Measurements from ENCODE around the gene TP53TG5.
A peak's percentile ranks its signal among the peaks of the same experiment; 100 is the strongest.

Gene TP53TG5

GRCh38 chr20:45406260-45407066 is 28.3 kb upstream of the TP53TG5 start:
- Histone ChIP-seq H3K4me1 (ENCODE audit: control insufficient read depth, insufficient read depth, low read length) (peaks cover 10% of the 10 kb centered on the region), H3K36me3 (ENCODE audit: control insufficient read depth in 2 of 2, insufficient read depth in 1 of 2, low read length in 2 of 2) (peaks cover 0 to 23% of the 10 kb centered on the region in 2 experiments; a peak in 2 of 3 replicates), H3K27ac (ENCODE audit: extremely low read depth, low read depth, low read length) (peak overlapping the region; percentile 92), H3K9me3 (ENCODE audit: control insufficient read depth, insufficient read depth, low read depth, low read length) (no peaks in the 10 kb centered on the region), H3K4me3 (ENCODE audit: low read depth, low read length) (peak overlapping the region; percentile 71)
- ChIA-PET POLR2A (interaction anchor here (0.6 to 2.2 kb wide), 14 partner anchors 10 to 459 kb away, joined by 3 to 22 read pairs (median 5); partner anchors contain the start of genes PIGT and SYS1), CTCF (interaction anchor here (0.7 to 2.5 kb wide), 6 partner anchors 19 to 862 kb away, joined by 3 to 18 read pairs (median 5); partner anchors contain the start of gene SYS1)
- TF ChIP-seq ZBTB48 (tag by site-specific recombination; IDR thresholded peaks at IDR 0.05) (no peak), ZBTB1 (tag by site-specific recombination; IDR thresholded peaks at IDR 0.05) (peak; percentile 80; the same call in 1 of the 2 replicates), ZNF596 (tag by site-specific recombination; IDR thresholded peaks at IDR 0.05) (peak; percentile 90), ZSCAN5A (tag by site-specific recombination; IDR thresholded peaks at IDR 0.05) (no peak), ZNF132 (tag by site-specific recombination; IDR thresholded peaks at IDR 0.05; ENCODE audit: borderline replicate concordance) (no peak), SCRT2 (tag by site-specific recombination; IDR thresholded peaks at IDR 0.05) (peak; percentile 91), ZNF146 (tag by site-specific recombination; IDR thresholded peaks at IDR 0.05) (peak; percentile 12; the same call in 1 of the 2 replicates), ZNF140 (tag by site-specific recombination; IDR thresholded peaks at IDR 0.05) (no peak), ZNF138 (tag by site-specific recombination; IDR thresholded peaks at IDR 0.05; ENCODE audit: borderline replicate concordance) (no peak), ZNF658 (tag by site-specific recombination; IDR thresholded peaks at IDR 0.05) (no peak), HOXA7 (CRISPR knock-in tag; IDR thresholded peaks at IDR 0.05; ENCODE audit: borderline replicate concordance) (no peak), ZNF48 (tag by site-specific recombination; IDR thresholded peaks at IDR 0.05) (no peak), ZSCAN23 (tag by site-specific recombination; IDR thresholded peaks at IDR 0.05) (0 out of 2 replicates have a peak, but pooled peaks have one; percentile 38), ZNF558 (tag by site-specific recombination; IDR thresholded peaks at IDR 0.05) (no peak), ZNF292 (tag by site-specific recombination; IDR thresholded peaks at IDR 0.05; ENCODE audit: borderline replicate concordance, low read depth) (no peak), SP3 (tag by site-specific recombination; IDR thresholded peaks at IDR 0.05) (peak; percentile 57; the same call in 1 of the 2 replicates), KLF1 (tag by site-specific recombination; IDR thresholded peaks at IDR 0.05) (no peak), ZNF18 (tag by site-specific recombination; IDR thresholded peaks at IDR 0.05) (no peak), ELK4 (IDR thresholded peaks at IDR 0.05; ENCODE audit: borderline replicate concordance, low read depth, low read length) (no peak), ZNF670 (tag by site-specific recombination; IDR thresholded peaks at IDR 0.05; ENCODE audit: low read depth) (no peak), AEBP2 (tag by site-specific recombination; IDR thresholded peaks at IDR 0.05; ENCODE audit: borderline replicate concordance) (no peak), ZSCAN4 (tag by site-specific recombination; IDR thresholded peaks at IDR 0.05) (no peak), ZNF112 (tag by site-specific recombination; IDR thresholded peaks at IDR 0.05) (no peak), YY1 (tag by site-specific recombination; IDR thresholded peaks at IDR 0.05) (no peak), ZBTB7A (tag by site-specific recombination; IDR thresholded peaks at IDR 0.05; ENCODE audit: low read depth) (peak; percentile 33; the same call in 1 of the 2 replicates), ZNF76 (tag by site-specific recombination; IDR thresholded peaks at IDR 0.05; ENCODE audit: borderline replicate concordance, low read depth) (peak; percentile 68), PBX3 (CRISPR knock-in tag; IDR thresholded peaks at IDR 0.05) (no peak; the same call in 1 of the 2 replicates), ZNF174 (tag by site-specific recombination; IDR thresholded peaks at IDR 0.05) (no peak), ZNF133 (tag by site-specific recombination; IDR thresholded peaks at IDR 0.05) (no peak), ZNF792 (tag by site-specific recombination; IDR thresholded peaks at IDR 0.05) (no peak)

All from HEK293 (cell line).